DND-41 (cell line): ENCODE measurements around the gene C2orf69.

Experiments
- EZH2 ChIP-seq: IDR thresholded peaks from 3 replicates; pipeline ENCODE4 v1.6.1; 2012; ENCODE audit warnings: borderline replicate concordance, low read depth, mild to moderate bottlenecking, moderate library complexity, low read length, inconsistent platforms; ENCODE audit not compliant: severe bottlenecking
- TF ChIP-seq, protein P1 (sequence below): IDR thresholded peaks from 2 replicates; pipeline ENCODE4 v1.5.1; 2012; ENCODE audit warnings: borderline replicate concordance, low read length, moderate library complexity, mild to moderate bottlenecking; ENCODE audit not compliant: poor library complexity, severe bottlenecking; ENCODE audit errors: extremely low read depth

DNA sequence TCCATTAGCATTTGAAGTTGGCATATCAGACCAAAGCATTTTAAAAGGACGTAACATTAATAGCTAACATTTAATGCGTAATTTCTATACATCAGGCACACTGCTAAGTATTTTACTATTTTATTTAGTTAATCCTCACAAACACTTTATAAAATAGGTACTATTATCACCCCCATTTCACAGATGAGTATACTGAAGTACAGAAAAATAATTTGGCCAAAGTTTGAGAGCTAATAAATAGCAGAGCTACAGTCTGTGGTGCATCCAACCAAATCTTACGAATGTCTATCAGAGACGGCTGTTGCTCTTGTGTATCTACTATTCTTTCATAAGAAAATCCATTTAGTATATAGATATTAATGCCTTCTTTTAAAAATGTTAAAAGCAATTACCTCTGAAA lies 32.3 kb downstream of the C2orf69 start:
- no peak for TF ChIP-seq EZH2
- TF ChIP-seq, protein P1, sequence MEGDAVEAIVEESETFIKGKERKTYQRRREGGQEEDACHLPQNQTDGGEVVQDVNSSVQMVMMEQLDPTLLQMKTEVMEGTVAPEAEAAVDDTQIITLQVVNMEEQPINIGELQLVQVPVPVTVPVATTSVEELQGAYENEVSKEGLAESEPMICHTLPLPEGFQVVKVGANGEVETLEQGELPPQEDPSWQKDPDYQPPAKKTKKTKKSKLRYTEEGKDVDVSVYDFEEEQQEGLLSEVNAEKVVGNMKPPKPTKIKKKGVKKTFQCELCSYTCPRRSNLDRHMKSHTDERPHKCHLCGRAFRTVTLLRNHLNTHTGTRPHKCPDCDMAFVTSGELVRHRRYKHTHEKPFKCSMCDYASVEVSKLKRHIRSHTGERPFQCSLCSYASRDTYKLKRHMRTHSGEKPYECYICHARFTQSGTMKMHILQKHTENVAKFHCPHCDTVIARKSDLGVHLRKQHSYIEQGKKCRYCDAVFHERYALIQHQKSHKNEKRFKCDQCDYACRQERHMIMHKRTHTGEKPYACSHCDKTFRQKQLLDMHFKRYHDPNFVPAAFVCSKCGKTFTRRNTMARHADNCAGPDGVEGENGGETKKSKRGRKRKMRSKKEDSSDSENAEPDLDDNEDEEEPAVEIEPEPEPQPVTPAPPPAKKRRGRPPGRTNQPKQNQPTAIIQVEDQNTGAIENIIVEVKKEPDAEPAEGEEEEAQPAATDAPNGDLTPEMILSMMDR, result no peak
